Peyer's patch (tissue), 4 donors: ENCODE data around the gene RNU1-3. TPM values are rescaled to one million over a fixed set of nuclear protein-coding genes. Genes with fewer than 3 reads are reported as not detected.
A peak's percentile ranks its signal among the peaks of the same experiment; 100 is the strongest.
"Not testable (repeated sequence)": the region's sequence is repeated elsewhere in the genome, so short reads cannot be mapped to it uniquely, and the experiment has no call there.

ENCODE experiments used
- DNase-seq, 3 donors: peaks; one replicate each; pipeline ENCODE4 v3.0.0-alpha.2; 2017 to 2019
- H3K27ac ChIP-seq, 4 donors: fragments of 200-600 bp; sonication (generic); one replicate each; pipeline ENCODE4 v1.5.1; 2016 to 2019
- H3K27me3 ChIP-seq, 2 donors: fragments of 200-600 bp; sonication (generic); one replicate each; pipeline ENCODE4 v1.5.1; 2019
- H3K36me3 ChIP-seq, 3 donors: fragments of 200-600 bp; sonication (generic); one replicate each; pipeline ENCODE4 v1.5.1; 2016 to 2019
- H3K4me1 ChIP-seq, 4 donors: fragments of 200-600 bp; sonication (generic); one replicate each; pipeline ENCODE4 v1.5.1; 2016 to 2019
- H3K4me3 ChIP-seq, 4 donors: fragments of 200-600 bp; sonication (generic); 1 replicate in 3 of 4; 2 replicates in 1 of 4; pipeline ENCODE4 v1.5.1; 2016 to 2019; ENCODE audit warnings: mild to moderate bottlenecking in 1 of 4
- H3K9me3 ChIP-seq, 4 donors: fragments of 200-600 bp; sonication (generic); one replicate each; pipeline ENCODE4 v1.5.1; 2016 to 2019; ENCODE audit warnings: mild to moderate bottlenecking in 1 of 4
- POLR2A ChIP-seq, 2 donors: fragments of 450-650 bp; IDR thresholded peaks; one replicate each; pipeline ENCODE4 v1.5.1; 2017; ENCODE audit warnings: antibody characterized with exemption in 2 of 2, mild to moderate bottlenecking in 2 of 2, moderate library complexity in 2 of 2
- total RNA-seq, 4 donors: library from RNA; depleted of rRNA; stranded (reverse); fragments of >200 nt; gene quantifications; one replicate each; pipeline ENCODE4 v1.1.0, GENCODE V29; 2016
- TF ChIP-seq, protein P1 (sequence below), 6 experiments: fragments of 450-650 bp in 4 of 6; fragments of 200-600 bp in 2 of 6; sonication (generic) in 1 of 6; IDR thresholded peaks; one replicate each; pipeline ENCODE4 v1.5.1; 2017 to 2019; ENCODE audit warnings: antibody characterized with exemption in 6 of 6, mild to moderate bottlenecking in 3 of 6, moderate library complexity in 1 of 6

The RNU1-3 gene
- total RNA-seq, 4 donors from 2014 or later, result under 0.01 TPM

DNA sequence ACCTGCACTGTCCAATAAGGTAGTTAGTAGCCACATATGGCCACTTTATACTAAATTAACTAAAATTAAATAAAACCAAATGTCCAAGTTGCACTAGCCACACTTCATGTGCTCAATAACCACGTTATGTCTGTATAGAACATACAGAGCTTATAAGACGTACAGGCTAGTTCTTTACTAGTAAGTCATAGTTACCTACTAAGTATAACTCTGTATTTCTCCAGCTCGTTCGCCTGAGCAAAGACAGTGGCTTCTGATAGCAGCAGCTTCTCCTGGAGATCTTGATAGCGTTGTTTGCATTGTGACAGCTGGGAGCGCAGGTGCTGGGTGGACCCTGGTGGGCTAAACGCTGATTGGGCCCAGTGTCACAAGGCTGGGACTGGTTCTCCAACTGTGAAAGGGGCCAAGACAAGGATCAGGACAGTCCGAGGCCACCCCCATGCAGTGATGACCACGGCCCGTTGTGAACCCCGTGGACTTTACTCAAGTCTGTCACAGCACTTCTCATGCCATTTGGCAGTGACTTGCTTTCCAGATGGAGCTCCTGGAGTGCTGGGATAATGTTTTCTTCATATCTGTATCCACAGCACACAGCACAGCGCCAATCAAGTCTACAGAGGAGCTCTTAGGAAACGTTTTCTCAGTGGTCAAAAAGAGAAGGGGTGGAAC is 20.5 kb upstream of the RNU1-3 start:
- H3K9me3 ChIP-seq, H3K27me3 ChIP-seq, H3K36me3 ChIP-seq, H3K4me1 ChIP-seq, H3K4me3 ChIP-seq, H3K27ac ChIP-seq: not testable (repeated sequence)
- peak in 1 of 3 donors; percentile 59 for DNase-seq

DNA sequence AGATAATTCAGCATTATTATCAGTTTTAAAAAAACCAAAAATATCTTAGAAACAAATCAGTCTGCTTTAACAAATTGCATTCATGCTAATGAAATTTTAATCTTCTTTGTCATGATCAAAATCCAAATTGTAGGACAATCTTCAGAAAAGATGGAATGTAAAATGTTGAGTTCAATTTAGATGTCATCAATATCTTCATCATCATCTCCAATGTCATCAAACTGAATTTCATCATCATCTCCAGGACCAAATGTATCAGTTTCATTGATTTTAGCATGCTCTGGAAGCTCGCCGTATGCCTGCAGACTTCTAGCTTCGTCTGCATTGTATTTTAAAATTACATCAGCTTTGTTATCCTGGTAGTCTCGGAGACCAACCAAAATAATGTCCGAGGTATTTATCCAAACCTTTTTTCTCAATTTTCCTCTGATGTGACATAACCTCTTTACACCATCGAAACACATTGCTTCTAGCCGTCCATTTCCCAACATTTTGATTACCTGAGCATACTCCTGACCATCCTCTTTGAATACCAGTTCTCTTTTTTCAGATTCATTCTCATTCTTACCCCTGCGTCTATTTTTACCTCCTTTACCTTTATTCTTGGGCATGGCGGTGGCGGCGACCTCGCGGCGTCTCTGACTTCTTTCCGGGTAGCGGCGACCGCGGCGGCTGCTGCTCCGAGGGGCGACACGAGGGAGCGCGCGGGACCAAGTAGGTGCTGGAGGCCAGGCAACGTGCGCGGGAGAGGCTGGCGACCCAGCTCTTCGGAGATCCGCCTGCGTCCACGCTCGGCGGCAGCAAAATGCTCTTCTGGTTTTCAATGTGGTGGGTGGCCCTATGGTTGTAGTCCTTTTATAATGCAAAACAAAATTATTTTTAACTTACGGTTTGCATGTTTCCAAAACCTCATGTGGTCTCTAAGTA is 19.0 kb upstream of the RNU1-3 start:
- H3K36me3 ChIP-seq, H3K27me3 ChIP-seq, H3K4me1 ChIP-seq, H3K27ac ChIP-seq, H3K9me3 ChIP-seq, DNase-seq: not testable (repeated sequence)
- peak overlapping the region in 1 of 4 donors; percentile 12 for H3K4me3 ChIP-seq

DNA sequence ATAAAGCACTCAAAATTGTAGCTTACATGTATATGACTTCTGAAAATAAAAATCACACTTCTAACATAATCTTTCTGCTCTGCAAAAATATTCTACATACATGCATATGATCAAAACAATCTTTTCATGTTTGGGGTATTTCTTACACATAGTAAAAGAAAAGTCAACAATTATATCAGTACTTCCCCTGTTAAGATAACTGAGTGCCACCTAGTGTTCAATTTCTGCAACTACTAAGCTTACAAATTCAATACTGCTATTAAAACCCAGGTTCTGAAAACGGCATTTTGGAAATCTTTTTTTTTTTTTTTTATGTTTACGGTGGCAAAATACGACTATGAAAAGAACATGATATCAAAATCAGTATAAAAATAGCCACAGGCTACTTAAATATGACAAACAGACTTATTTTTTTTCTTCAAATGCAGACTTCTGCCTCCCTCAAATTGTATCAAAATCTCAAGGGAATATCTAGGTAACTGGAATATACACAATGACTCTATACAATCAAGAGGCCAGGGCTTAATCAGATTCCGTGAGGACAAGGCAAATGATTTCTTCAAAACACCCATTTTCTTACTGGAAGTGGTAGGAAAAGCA is 18.1 kb upstream of the RNU1-3 start:
- H3K27me3 ChIP-seq, H3K9me3 ChIP-seq, H3K4me3 ChIP-seq, H3K36me3 ChIP-seq, H3K27ac ChIP-seq, H3K4me1 ChIP-seq, DNase-seq: not testable (repeated sequence)
- TF ChIP-seq, protein P1, sequence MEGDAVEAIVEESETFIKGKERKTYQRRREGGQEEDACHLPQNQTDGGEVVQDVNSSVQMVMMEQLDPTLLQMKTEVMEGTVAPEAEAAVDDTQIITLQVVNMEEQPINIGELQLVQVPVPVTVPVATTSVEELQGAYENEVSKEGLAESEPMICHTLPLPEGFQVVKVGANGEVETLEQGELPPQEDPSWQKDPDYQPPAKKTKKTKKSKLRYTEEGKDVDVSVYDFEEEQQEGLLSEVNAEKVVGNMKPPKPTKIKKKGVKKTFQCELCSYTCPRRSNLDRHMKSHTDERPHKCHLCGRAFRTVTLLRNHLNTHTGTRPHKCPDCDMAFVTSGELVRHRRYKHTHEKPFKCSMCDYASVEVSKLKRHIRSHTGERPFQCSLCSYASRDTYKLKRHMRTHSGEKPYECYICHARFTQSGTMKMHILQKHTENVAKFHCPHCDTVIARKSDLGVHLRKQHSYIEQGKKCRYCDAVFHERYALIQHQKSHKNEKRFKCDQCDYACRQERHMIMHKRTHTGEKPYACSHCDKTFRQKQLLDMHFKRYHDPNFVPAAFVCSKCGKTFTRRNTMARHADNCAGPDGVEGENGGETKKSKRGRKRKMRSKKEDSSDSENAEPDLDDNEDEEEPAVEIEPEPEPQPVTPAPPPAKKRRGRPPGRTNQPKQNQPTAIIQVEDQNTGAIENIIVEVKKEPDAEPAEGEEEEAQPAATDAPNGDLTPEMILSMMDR (IDR thresholded peaks at IDR 0.05), result peak in 4 of 6 experiments; percentile 7 to 62 (median 16)

GRCh38 chr1:16684152-16684551 is 17.4 kb upstream of the RNU1-3 start:
- H3K27me3 ChIP-seq, H3K9me3 ChIP-seq, H3K4me3 ChIP-seq, H3K4me1 ChIP-seq, H3K36me3 ChIP-seq, H3K27ac ChIP-seq, DNase-seq: not testable (repeated sequence)

DNA sequence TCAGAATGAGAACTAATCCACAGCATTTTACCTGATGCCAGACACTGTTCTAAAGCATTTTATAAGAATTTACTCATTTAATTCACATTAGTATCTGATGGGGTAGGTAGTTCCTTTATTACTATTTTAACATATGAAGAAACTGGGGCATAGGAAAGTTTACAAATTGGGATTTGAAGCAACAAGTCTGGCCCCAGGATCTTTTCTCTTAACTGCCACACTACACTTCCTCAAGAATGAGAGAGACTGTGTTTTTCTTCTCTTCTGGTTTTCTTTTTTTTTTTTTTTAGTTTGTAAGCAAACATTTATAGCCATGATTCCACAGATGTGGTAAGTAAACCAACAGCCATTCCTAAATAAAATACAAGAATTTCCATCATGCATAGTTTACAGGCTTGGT is 16.1 kb upstream of the RNU1-3 start:
- H3K36me3 ChIP-seq, H3K9me3 ChIP-seq, H3K4me1 ChIP-seq, H3K27ac ChIP-seq, H3K27me3 ChIP-seq, DNase-seq, H3K4me3 ChIP-seq: not testable (repeated sequence)

GRCh38 chr1:16680366-16680765 is 13.6 kb upstream of the RNU1-3 start:
- not testable (repeated sequence) for H3K9me3 ChIP-seq, H3K27ac ChIP-seq, H3K4me3 ChIP-seq, H3K36me3 ChIP-seq, H3K4me1 ChIP-seq, DNase-seq, H3K27me3 ChIP-seq

- no peak overlapping the region for H3K27ac ChIP-seq
- no peaks in the 10 kb centered on the region for H3K27me3 ChIP-seq
- DNase-seq, result no peak
- H3K4me1 ChIP-seq, result no peaks in the 10 kb centered on the region
- TF ChIP-seq POLR2A (IDR thresholded peaks at IDR 0.05), result no peak
- TF ChIP-seq, protein P1 (IDR thresholded peaks at IDR 0.05), result no peak
- H3K4me3 ChIP-seq, result no peak overlapping the region
- no peaks in the 10 kb centered on the region for H3K36me3 ChIP-seq
- H3K9me3 ChIP-seq, result no peaks in the 10 kb centered on the region
Measured at GRCh38 chr1:16677552-16678431, 11.0 kb upstream of the RNU1-3 start.

GRCh38 chr1:16676661-16677523 is 10.1 kb upstream of the RNU1-3 start:
- not testable (repeated sequence) for DNase-seq, H3K4me3 ChIP-seq, H3K9me3 ChIP-seq, H3K36me3 ChIP-seq, H3K4me1 ChIP-seq, H3K27ac ChIP-seq, H3K27me3 ChIP-seq

DNA sequence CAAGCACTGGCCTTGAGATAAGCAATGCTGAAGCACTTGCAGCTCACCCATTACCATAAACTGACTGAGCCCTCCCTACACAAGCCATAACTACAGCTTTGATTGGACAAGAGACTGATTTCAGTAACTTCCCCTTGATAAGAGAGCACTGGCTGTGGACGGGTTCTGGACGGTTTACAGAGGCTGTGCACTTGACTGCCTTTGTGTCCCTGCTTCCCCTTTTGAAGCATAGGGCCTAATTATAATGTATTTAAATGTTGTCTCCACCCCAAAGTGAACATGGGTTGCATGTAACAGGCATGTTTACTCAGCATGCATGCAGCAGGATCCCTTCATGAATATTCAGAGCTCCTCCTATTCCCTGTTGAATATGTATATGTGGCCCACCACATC is 8.4 kb upstream of the RNU1-3 start:
- H3K9me3 ChIP-seq, H3K4me1 ChIP-seq, H3K36me3 ChIP-seq, H3K27me3 ChIP-seq, H3K4me3 ChIP-seq, DNase-seq: not testable (repeated sequence)
- H3K27ac ChIP-seq, result peak overlapping the region in 1 of 4 donors; percentile 27

GRCh38 chr1:16673976-16674375 is 7.2 kb upstream of the RNU1-3 start:
- not testable (repeated sequence) for H3K36me3 ChIP-seq, H3K27me3 ChIP-seq, H3K4me3 ChIP-seq, H3K4me1 ChIP-seq, H3K27ac ChIP-seq, H3K9me3 ChIP-seq
- peak in 1 of 3 donors; percentile 43 for DNase-seq

GRCh38 chr1:16665836-16666235 is 912 bp downstream of the RNU1-3 start:
- not testable (repeated sequence) for H3K4me3 ChIP-seq, H3K9me3 ChIP-seq, DNase-seq, H3K36me3 ChIP-seq, H3K27me3 ChIP-seq, H3K27ac ChIP-seq, H3K4me1 ChIP-seq
